T-helper 9 cell (primary cell): ENCODE results near the gene CIB4.
"Not testable (repeated sequence)": the region's sequence is repeated elsewhere in the genome, so short reads cannot be mapped to it uniquely, and the experiment has no call there.

ENCODE experiments used
- DNase-seq: peaks from one replicate; pipeline ENCODE4 v3.0.0-alpha.2; 2020

The CIB4 gene

DNA sequence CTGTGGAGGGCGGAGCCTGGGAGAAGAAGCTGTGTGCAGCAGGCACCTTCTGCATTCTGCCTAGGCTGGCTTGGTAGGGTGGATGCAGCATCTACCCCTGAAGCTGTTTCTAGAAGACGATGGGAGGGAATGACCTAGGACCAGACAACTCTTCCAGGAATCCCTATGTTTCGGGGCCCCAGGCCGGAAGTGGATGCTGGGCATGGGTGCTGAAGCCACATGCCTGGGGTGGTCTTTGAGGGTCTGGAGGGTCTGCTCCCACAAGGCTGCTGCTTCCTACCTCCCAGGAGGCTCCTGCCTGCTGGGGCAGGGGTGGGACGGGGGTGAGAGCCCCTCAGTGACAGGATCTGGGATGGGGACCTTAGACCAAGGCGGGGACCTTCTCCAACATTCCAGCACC is 61.0 kb downstream of the CIB4 start:
- DNase-seq, result no peak

DNA sequence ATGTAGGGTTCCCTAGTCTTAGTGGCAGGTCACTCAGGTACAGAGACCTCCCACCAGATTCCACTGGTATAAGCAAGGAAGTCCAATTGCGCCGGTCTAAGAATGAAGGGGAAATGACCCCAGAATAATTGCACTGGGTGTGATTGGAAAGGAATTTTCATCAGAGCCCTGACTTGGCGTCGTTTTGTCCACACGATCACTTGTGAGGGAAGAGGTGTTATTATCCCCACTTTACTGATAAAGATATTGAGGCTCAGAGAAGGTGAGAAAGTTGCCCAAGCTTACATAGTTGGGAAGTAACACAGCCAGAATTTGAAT is 61.5 kb downstream of the CIB4 start:
- DNase-seq, result no peak

DNA sequence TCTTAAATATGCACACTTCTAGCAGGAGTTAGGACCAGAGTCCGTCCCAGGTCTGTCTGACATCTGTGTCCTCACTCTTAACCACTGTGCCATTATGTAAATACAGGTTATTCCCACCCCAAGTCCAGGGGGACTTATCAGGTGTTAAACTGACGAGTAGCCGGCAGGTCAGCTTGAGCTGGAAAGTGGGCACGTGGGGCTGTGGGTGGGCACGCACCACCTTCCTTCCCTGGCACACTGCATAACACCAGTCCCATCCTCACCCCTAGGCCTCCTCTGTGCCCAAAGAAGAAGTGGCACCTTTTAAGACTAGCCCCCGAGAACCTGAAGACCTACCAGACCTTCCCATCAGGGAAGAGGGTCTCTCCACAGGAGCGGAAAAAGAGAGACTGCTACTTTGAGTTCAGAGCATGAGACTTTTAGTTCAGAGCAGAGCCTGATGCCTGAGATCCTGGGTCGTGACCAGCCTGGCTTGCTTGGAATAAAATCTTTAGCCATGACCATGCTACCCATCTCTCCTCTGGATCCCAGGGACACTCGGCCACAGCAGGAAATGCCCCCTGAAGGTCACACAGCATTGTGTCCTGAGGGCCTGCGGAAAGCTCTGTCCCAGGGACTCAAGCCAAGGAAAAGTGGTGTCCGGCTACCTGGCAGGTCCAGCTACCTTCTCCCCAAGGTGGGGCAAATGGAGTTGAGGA is 62.0 kb downstream of the CIB4 start:
- no peak for DNase-seq

DNA sequence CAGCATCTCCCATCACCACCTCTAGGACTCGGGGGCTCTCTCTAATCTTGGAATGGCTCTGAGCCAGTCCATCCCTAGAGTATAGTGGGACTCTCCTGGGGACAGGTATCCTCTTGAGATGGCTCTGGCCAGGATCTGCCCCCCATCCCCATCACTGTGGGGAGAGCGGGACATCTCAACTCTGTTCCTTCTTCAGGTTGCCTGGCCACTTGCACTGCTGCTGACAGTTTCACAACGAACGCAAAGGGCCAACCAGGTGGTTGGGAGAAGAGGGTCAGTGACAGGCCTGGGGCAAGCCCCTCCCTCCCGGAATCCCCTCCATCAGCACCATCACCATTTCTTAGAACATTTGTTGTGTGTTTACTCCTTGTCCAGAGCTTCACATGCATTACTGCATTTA is 62.6 kb downstream of the CIB4 start:
- no peak for DNase-seq

DNA sequence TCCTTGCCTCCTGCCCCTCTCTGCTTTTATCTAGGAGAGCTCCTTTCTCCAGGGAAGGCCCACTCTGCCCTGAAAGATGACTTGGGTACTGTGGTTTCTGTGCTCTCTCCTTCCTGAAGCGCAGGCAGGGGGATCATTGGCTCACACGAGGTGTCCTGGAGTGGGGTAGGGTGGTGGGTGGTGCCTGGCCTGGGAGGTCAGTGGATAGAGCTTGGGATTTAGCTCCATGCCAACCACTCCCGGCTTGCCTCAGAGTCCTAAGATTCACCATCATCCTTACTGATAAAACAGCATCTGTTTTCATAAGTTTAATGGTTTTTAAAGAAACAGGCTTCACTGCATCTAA is 63.1 kb downstream of the CIB4 start:
- no peak for DNase-seq

DNA sequence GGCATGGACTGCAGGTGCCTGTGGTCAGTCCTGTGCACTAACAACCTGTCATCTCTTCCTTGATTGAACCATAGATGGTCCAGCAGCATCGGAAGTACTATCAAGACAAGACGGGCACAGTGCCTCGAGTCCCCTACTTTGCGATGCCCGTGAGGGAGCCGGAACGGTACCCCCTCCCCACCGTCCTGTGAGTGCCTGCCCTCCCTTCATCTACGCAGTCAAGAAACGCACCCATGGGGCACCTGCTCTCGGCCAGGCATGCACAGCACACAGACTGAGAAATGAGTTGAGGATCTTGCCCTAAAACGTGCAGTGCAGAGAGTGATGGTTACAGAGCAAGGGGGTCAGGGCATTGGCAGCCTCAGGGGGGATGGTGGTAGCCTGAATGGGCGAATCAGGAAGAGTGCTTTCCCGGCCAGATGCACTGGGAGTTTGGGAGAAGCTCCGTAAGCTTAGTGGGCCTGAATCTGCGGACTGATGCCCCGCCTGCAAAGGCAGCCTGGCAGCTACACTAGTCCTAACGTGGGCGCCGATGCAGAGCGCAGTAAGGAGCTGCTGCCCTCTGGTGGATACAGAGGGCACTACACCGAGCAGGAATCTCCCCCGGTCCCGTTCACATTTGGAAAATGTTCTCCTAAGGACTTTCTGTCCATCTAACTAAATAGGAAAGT is 63.6 kb downstream of the CIB4 start:
- DNase-seq, result peak; percentile 55

DNA sequence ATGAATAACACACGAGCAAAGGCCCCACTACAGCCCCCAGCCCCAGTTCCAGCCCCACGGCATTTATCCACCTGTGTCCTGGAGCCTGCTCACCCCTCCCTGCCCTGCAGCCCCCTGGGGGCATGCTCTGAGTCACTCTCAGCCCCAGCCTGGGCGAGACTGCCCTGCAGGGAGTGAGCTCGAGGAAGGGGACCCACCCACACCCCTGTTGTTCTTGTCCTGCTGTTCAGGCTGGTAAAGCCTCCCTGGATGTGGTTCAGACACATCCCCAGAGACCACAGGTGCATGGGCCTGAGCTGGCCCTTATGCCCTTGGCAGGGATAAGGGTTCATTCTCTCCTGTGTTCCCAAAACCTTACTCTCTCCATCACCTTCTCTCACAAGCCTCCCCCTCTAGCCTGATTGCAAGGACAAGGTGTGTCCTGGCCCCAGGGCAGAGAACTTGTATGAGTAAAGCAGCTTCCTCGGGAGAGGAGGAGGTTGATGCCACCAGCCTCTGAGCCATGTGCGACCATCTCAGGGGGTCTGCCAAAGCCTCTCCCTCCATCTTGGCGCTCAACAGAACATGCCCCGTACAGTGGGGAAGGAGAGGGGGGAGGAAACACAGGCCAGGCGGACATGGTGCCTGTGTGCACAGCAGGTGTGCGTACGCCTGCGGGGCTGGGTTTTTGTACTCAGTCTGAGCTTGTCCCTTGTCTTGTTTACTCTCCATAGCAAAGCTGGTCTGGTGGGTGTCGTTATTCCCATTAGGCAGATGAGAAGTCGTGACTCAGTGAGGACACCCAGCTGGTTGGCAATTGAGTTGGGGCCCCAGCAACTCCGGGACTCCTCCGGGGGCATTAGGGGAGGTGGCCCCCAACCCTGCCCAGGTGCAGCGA is 64.4 kb downstream of the CIB4 start:
- no peak for DNase-seq

DNA sequence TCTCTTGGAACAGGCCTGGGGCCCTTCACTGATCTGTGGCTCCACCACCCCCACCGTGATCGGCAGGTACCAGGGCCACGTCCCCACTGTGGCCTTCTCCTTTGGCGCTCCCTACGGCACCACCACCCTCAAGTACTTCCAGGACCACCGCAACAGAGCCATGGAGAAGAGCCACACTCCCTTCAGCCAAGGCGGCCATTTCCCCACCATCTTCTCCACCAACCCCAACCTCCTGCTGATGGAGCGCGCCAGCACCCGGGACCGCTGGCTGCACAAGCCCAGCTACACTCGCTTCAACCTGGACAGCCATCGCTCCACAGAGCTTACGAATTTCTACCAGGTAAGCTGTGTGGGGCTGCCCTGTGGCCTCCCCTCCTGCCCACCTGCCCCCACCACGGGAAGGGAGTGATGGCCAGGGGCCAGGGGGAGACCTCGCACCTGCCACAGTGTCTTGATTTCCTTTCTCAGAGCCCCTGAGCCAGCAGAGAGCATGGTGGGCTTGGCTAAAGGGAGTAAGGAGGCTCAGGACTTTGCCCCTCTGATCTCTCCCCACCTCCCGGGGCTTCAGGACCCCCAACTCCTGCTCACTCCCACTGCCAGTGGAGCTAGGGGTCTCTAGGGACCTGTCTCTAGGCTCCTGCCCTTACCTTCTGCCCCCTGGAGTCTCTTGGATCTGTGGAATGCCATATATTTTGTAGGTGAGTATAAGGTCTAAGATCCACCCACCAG is 65.2 kb downstream of the CIB4 start:
- DNase-seq, result no peak

DNA sequence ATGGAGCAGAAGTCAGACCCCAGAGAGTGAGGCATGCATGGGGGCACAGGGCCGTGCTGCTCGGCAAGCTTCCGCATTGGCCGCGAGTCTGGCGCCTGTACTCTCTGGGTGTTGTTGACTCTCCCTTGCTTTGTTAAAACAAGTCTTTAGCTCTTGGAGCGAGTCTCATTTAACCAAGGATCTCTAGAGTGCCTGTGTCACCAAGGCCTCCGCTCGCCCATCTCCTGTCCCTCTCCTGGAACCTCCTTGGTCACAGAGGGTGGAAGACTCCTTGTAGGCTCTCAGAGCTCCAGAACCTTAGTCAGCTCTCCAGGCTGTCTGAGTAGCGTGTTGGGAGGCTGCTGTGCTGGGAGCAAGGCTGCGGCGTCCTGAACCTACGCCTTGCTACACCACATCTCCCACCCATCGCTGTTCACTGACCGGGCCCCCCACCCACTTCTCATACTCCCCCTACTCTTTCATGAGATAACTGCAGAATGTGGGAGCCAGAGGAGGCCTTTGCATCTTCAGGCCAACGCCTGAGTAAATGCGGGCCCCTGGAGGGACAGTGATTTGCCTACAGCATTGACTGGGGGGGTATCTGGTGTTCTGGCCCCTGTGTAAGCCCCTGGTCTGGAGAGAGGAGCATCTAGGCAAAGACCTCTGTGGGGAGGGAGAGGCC is 66.1 kb downstream of the CIB4 start:
- DNase-seq, result no peak

DNA sequence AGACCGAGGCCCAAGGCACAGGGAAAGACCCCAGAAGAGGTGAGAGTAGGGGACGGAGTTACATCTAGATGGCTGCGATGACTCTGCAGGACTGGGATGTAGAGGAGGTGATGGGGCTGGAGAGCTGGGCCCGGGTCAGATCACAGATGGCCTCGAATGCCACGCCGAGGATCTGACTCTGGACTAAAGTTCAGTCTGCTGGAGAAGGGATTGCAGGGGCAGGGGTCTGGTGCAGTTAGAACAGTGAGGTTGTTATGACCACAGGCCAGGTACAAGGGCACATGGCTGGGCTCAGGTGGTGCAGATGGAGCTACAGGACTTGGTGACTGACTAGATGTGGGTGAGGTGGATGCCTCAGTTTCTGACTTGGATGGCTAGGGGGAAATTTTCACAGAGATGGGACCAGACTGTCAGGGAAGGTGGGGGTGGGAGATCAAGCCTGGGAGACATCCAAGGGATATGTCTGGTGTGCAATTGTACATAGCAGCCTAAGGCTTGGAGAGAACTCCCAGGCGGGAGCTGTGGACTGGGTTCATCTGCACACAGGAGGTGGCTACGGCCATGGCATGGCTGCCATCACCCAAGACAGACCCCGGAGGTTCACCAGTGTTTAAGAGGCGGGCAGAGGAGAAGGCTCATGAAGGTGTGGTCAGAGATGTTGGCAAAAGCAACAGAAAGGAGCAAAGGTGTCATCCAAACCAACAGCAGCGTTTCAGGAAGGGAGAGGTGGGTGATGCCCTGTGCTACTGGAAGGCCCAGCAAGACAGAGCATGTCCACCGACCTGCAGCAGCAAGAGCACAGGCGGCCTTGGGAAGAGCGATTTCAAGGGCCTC is 66.9 kb downstream of the CIB4 start:
- DNase-seq, result no peak

DNA sequence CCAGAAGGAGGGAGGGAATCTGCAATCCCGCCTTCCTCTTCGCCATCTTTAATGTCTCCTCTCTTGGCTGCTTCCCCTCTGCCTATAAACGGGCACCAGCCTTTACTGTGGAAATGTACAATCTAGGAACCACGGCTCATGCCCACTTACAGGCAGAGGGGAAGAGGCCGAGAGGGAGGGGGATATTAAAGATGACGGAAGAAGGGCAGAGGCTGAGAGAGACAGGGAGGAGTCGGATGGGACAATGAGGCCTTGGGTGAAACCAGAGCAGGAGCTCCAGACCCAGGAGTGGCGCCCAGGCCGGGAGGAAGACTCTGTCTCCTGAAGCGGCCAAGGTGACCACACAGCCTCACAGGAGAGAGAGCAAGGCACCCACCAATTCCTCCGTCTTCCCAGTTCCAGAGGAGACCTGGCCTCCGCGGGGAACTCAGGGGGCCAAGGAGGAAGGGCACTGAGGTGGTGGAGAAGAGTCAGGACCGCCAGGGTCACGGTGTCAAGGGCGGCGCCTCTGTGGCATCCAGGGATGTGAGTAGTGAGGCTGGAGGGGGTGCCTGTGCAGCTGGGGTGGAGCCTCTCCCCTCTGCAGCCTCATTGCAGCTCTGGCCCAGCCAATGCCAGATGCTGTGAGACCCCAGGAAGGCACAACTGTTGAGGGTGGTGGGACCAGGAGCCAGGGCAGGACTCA is 67.8 kb downstream of the CIB4 start:
- DNase-seq, result no peak

DNA sequence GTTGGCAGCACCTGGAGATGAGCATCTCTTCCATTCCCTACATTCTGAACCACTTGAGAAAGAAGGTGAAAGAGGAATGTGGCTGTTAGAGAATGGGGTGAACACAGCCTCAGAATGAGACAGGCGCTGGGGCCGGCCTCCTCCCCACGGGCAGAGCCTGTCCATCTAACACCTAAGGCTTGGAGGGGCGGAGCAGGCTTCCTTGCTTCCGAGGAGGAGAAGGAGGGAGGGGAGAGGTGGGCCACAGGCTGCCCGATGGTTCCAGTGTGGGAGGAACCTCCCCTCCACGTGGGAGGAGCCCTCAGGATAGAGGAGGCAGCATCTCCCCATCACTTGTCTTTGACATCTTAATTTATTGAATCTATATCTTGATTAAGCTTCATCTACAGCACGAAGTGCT is 68.6 kb downstream of the CIB4 start:
- DNase-seq, result no peak

DNA sequence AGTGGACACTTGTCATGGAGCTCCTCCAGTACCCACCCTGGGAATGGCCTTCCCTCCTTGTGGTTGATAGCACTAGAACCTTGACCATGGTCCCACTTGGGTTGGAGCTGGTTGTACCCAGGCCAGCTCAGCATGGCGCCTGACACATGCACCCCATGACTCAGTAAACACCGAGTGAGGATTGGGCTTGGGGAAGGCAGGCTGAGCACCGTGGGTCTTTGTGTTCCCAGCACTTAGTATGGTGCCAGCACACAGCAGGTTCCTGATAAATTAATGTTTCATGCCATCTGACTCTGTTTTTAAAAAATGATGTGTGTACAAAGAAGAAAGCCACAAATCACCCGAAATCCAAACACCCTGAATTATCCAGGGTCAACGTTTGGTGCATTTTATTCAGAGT is 69.8 kb downstream of the CIB4 start:
- DNase-seq, result no peak

DNA sequence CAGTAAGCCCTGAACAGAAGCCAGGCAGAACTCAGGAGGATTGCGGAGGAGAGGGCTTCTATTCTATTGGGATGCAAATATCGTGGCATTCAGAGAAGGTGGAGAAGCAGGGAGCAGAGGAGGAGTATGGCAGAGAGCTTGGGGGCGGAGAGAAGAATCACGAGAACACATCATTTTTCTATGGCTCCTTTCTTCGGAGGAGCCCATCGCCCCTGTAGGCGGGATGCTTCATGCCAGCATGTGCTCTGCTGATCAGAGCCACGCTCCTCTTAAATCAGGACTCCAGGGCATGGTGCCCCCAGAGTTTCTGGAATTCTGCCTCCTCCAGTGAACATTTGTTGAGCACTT is 71.1 kb downstream of the CIB4 start:
- DNase-seq, result no peak

DNA sequence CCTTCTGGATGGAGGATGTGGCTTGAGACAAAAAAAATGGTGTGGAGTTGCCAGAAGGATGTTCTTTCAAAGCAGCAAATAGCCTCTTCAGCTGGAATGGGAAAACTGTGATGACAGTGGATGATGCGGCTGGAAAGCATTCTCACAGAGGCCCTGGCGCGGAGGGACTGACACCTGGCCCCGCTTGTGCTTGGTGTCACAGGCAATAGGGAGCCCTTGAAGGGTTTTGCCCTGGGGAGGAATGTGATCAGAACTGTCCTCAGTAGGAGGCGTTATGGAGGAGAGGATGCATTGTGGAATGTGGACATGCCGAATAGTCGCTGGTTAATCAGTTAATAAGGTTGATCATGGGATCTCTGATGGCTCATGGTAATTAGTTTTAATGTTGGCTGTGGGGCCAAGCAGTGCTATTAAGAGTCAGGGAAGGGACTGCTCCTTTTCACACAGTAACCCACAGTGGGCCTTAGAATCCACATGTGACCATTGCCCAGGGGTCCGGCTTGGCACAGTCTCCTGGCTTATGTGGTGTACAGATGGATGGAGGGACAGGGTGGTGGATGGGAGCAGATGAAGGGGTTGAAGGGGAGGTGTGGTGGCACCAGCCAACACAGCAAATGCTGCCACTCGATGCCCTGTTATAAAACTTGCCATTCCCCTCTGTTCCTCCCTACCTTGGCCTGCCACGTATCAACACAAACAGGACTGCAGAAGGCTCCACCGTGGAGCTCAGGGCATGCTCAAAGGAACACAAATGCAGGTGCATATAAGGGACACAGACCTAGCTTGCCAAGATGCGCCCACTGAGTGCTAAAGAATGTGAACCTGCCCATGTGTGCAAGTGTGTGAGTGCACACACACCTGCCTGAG is 71.7 kb downstream of the CIB4 start:
- no peak for DNase-seq

DNA sequence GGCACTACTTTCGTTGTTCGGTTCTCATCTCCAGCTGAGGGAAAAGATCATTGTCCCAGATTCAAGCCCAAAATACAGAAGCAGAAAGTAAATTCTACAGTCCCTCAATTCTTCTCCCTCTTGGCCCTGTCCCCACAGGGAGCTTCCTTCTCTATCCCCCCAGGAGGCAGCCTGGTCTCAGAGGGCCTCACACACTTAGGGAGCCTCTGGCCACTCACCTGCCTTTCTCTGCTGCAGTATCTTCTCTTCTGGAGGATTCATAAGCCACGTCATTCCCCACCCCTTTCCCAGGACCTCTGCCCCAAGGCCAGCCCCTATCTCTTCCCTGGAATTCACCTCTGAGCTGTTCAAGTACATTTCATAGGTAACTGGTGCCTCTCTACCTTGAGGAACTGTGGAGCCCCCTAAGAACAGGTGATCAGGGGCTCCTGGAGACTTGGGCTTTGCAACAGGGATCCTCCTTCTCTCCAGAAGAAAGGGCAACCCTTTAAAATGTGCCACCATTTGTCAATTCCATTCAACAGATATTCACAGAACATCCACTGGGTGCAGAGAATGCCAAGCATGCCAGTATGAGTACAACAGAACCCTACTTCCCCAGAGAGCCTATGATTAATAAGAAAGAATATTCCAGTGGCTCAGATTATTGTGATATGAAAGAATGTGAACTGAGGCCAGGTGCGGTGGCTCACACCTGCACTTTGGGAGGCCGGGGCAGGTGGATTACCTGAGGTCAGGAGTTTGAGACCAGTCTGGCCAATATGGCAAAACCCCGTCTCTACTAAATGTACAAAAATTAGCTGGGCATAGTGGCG is 72.9 kb downstream of the CIB4 start:
- no peak for DNase-seq

DNA sequence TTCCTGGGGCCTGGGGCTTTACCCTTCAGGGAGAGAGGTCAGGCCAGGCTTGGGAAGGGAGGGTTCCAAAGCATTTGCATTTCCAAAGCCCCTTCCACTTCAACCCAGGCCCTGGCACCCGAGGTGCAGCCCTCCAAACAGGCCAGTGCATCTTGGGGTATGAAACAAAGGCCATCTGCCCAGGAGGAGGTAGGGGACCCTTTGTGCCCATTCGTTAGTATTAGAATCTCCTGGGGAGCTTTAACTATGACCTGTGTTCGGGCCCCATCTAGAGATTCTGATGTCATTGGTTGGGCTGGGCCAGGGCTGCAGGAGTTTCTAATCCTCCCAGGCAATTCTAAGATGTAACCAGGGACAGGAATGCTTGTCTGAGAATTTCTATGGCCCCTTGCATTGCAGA is 73.6 kb downstream of the CIB4 start:
- DNase-seq, result no peak

DNA sequence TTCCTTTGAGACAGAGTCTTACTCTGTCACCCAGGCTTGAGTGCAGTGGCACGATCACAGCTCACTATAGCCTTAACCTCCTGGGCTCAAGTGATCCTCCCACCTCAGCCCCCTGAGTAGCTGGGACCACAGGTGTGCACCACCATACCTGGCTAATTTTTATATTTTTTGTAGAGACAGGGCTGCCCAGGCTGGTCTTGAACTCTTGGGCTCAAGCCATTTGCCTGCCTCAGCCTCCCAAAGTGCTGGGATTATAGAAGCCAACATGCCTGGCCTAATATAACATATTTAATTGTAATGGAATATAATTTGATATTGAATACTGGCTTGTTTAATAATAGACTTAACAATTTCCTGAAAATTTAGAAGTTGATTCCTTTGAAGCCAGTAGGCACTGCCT is 74.4 kb downstream of the CIB4 start:
- not testable (repeated sequence) for DNase-seq

DNA sequence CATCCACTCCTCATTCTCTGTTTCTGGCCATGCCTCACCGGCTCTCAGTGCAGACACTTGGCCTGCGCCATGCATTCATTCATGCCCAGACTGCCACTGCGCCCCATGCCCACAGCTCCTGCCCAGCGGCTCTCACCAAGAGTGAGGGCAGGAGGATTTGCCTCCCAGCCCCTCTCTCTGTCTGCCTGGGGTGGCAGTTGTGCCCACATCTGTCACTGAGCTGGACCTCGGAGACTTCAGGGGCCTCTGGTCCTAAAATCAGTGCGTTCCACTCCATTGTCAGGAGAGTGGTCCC is 75.1 kb downstream of the CIB4 start:
- no peak for DNase-seq
